K562 treated with DMSO at 1 percent for 24 hours (cell line): ENCODE data around the gene TMEM119. TPM values are rescaled to one million over a fixed set of nuclear protein-coding genes. Genes with fewer than 3 reads are reported as not detected.

Source experiments
- total RNA-seq: library from RNA; unstranded; fragments of 300-600 nt; gene quantifications from 2 replicates; pipeline ENCODE4 v1.2.3, GENCODE V29; 2022; ENCODE audit warnings: low read depth; ENCODE audit not compliant: insufficient read depth

TMEM119 gene
- not detected in 2 replicates for total RNA-seq

GRCh38 chr12:108597559-108598471 lies at the start of gene TMEM119:
Gene TMEM119 (minus strand): TSS chr12:108598084. CDS start chr12:108592383, 5,701 bp downstream.

DNA sequence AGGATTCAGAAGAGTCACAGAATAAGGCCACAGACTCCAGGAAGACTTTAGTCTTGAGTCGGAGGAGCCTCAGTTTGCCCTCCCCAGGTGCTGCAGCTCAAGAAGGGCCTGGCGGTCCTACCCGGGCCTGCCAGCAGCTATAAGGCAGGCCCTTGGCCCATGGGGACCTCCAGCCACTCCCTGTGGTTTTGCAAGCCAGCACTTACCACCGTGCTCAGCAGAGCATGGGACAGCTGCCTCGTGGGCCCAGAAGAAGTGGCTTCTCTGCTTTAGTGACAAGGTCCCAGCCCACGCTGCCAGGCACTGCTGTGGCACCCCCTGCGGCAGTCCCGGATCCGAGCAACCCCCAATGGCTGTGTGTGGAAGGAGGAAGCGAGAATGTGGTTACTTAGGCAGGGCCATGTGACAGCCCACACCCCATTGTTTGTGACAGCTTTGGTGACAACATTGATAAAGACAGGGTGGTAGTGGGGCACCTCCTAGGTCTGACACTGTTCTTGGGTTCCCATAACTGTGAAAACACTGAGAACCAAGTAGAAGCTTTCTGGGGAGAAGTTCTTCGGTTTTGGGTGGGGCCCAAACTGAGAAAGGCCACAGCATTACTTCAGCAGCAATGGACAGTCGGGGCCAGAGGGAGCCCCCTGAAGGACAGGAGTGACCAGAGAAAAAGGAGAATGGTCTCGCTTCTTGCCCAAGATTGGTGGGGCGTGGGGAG lies 35.8 kb upstream of the TMEM119 start, which contains the start of gene SELPLG:
SELPLG (minus strand) TSS at position 361 of the 715 bp plus-strand sequence. CDS start 9,587 bp downstream, outside the sequence.

GRCh38 chr12:108562348-108563135 lies 35.3 kb downstream of the TMEM119 start, which contains the start of gene ISCU:
Gene ISCU (plus strand): TSS chr12:108562596. CDS start chr12:108562623, 27 bp downstream.

GRCh38 chr12:108560752-108561719 lies 36.8 kb downstream of the TMEM119 start, which contains the start of gene SART3:
Gene SART3 (minus strand): TSS chr12:108561173. CDS start chr12:108561154, 19 bp downstream.

Other genes with a start within 250 kb of the TMEM119 start
- gene FICD, start 82.8 kb downstream of the TMEM119 start, total RNA-seq, result 4.4 and 5.0 TPM in 2 replicates
- gene SART3, start 36.9 kb downstream of the TMEM119 start, total RNA-seq, result 29.7 and 34.9 TPM in 2 replicates
- 95.3 and 104 TPM in 2 replicates for gene ISCU, start 35.5 kb downstream of the TMEM119 start, total RNA-seq
- gene SELPLG, start 35.8 kb upstream of the TMEM119 start, total RNA-seq, result 2.0 and 2.6 TPM in 2 replicates
- 67.1 and 76.6 TPM in 2 replicates for gene CORO1C, start 133.4 kb upstream of the TMEM119 start, total RNA-seq